Keratinocyte (primary cell): Measurements from ENCODE around the gene GNAS-AS1. TPM values are rescaled to one million over a fixed set of nuclear protein-coding genes. Genes with fewer than 3 reads are reported as not detected.
A peak's percentile ranks its signal among the peaks of the same experiment; 100 is the strongest.

ENCODE experiments used
- DNase-seq: peaks from one replicate; pipeline ENCODE4 v3.0.0-alpha.2; 2011; ENCODE audit warnings: low read depth, missing footprints, low spot score
- FAIRE-seq: peaks from 2 replicates; lab custom pipeline; 2011; peaks lifted over from hg19 to GRCh38; lab: Jason Lieb, UNC
- H2AFZ ChIP-seq: 2 replicates; pipeline ENCODE4 v1.6.0; 2012; ENCODE audit warnings: low read length, control low read depth, inconsistent platforms; ENCODE audit not compliant: control insufficient read depth
- H3K27ac ChIP-seq: 2 replicates; pipeline ENCODE4 v1.5.1; 2011; ENCODE audit warnings: low read length; ENCODE audit not compliant: control insufficient read depth, insufficient read depth
- H3K27me3 ChIP-seq: 3 replicates; pipeline ENCODE4 v1.6.0; 2011; ENCODE audit warnings: low read length; ENCODE audit not compliant: control insufficient read depth, insufficient read depth; ENCODE audit errors: extremely low read depth
- H3K36me3 ChIP-seq, 2 experiments: 2 replicates in 1 of 2; 3 replicates in 1 of 2; pipeline ENCODE4 v1.5.1; 2011; ENCODE audit warnings: low read length in 2 of 2, mild to moderate bottlenecking in 1 of 2; ENCODE audit not compliant: control insufficient read depth in 2 of 2, insufficient read depth in 2 of 2; ENCODE audit errors: extremely low read depth in 1 of 2
- H3K4me1 ChIP-seq: 3 replicates; pipeline ENCODE4 v1.5.1; 2011; ENCODE audit warnings: low read length; ENCODE audit not compliant: control insufficient read depth, insufficient read depth; ENCODE audit errors: extremely low read depth
- H3K4me2 ChIP-seq: 3 replicates; pipeline ENCODE4 v1.6.0; 2011; ENCODE audit warnings: low read depth, low read length; ENCODE audit not compliant: control insufficient read depth, insufficient read depth; ENCODE audit errors: extremely low read depth
- H3K4me3 ChIP-seq, 3 experiments: fragments of 200-600 bp in 1 of 3; sonication (generic) in 1 of 3; 2 replicates in 2 of 3; 3 replicates in 1 of 3; pipeline ENCODE4 v1.5.1; 2011 to 2016; ENCODE audit warnings: low read length in 3 of 3, mild to moderate bottlenecking in 3 of 3, control low read depth in 2 of 3, inconsistent platforms in 1 of 3, low read depth in 1 of 3, mixed read lengths in 1 of 3, mixed run types in 1 of 3, moderate library complexity in 1 of 3; ENCODE audit not compliant: control insufficient read depth in 2 of 3, insufficient read depth in 2 of 3; ENCODE audit errors: extremely low read depth in 1 of 3
- H3K79me2 ChIP-seq: 2 replicates; pipeline ENCODE4 v1.6.0; 2012; ENCODE audit warnings: low read length; ENCODE audit not compliant: control insufficient read depth, insufficient read depth
- H3K9ac ChIP-seq: 3 replicates; pipeline ENCODE4 v1.6.0; 2011; ENCODE audit warnings: low read length; ENCODE audit not compliant: control insufficient read depth, insufficient read depth; ENCODE audit errors: extremely low read depth
- H3K9me1 ChIP-seq: 3 replicates; pipeline ENCODE4 v1.6.0; 2011; ENCODE audit warnings: low read length; ENCODE audit not compliant: control insufficient read depth, insufficient read depth; ENCODE audit errors: extremely low read depth
- H3K9me3 ChIP-seq: 2 replicates; pipeline ENCODE4 v1.5.1; 2012; ENCODE audit warnings: low read depth, low read length; ENCODE audit not compliant: control insufficient read depth
- H4K20me1 ChIP-seq: 3 replicates; pipeline ENCODE4 v1.6.0; 2011; ENCODE audit warnings: low read length; ENCODE audit not compliant: control insufficient read depth, insufficient read depth; ENCODE audit errors: extremely low read depth
- CTCF ChIP-seq, 3 experiments: IDR thresholded peaks in 1 of 3; conservative IDR thresholded peaks in 1 of 3; optimal IDR thresholded peaks in 1 of 3; 2 replicates in 2 of 3; 3 replicates in 1 of 3; pipeline versions ENCODE3 to v1.5.1; 2011; ENCODE audit warnings: low read length in 3 of 3, mild to moderate bottlenecking in 3 of 3, moderate library complexity in 2 of 3, control low read depth in 1 of 3, inconsistent platforms in 1 of 3; ENCODE audit not compliant: insufficient read depth in 2 of 3; ENCODE audit errors: extremely low read depth in 1 of 3
- EZH2 ChIP-seq: IDR thresholded peaks from one replicate; pipeline ENCODE4 v1.6.1; 2012; ENCODE audit warnings: inconsistent platforms, mild to moderate bottlenecking, low read length, moderate library complexity
- dilution Hi-C: fragments of 300-500 bp; cut with MboI; formaldehyde crosslinking; loops from one replicate; pipeline ENCODE4 v1.7.0; 2020; ENCODE audit warnings: low sequenced_read_pairs; ENCODE audit not compliant: extremely low pct_ligation_motif_present
- polyA plus RNA-seq, 5 experiments: library from polyadenylated mRNA; depleted of rRNA in 3 of 5; stranded (reverse) in 3 of 5; stranded (forward) in 1 of 5; unstranded in 1 of 5; fragments of >200 nt; gene quantifications; 1 replicate in 1 of 5; 2 replicates in 3 of 5; 3 replicates in 1 of 5; pipeline versions ENCODE4 v1.2.1 to v1.2.3, GENCODE V29; 2011 to 2012; ENCODE audit warnings: missing spikeins in 2 of 5, low read depth in 1 of 5, low replicate concordance in 1 of 5

GNAS-AS1 gene
- polyA plus RNA-seq, 1 donor (not counting 4 experiments of a cell fraction or from before 2014, with no cell fraction given), result 0.31 TPM

DNA sequence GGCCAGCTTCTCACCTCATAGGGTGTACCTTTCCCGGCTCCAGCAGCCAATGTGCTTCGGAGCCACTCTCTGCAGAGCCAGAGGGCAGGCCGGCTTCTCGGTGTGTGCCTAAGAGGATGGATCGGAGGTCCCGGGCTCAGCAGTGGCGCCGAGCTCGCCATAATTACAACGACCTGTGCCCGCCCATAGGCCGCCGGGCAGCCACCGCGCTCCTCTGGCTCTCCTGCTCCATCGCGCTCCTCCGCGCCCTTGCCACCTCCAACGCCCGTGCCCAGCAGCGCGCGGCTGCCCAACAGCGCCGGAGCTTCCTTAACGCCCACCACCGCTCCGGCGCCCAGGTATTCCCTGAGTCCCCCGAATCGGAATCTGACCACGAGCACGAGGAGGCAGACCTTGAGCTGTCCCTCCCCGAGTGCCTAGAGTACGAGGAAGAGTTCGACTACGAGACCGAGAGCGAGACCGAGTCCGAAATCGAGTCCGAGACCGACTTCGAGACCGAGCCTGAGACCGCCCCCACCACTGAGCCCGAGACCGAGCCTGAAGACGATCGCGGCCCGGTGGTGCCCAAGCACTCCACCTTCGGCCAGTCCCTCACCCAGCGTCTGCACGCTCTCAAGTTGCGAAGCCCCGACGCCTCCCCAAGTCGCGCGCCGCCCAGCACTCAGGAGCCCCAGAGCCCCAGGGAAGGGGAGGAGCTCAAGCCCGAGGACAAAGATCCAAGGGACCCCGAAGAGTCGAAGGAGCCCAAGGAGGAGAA is 10.5 kb downstream of the GNAS-AS1 start:
- H3K4me1 ChIP-seq, result no peaks in the 10 kb centered on the region
- peak; percentile 37 for TF ChIP-seq EZH2
- no peak for TF ChIP-seq CTCF (optimal IDR thresholded peaks at IDR 0.05 in 1 of 3, IDR thresholded peaks at IDR 0.05 in 1 of 3, conservative IDR thresholded peaks at IDR 0.05 in 1 of 3; ENCODE audit: extremely low read depth in 1 of 3, insufficient read depth in 2 of 3, low read length in 3 of 3)
- H3K27me3 ChIP-seq, result peaks cover 43% of the 10 kb centered on the region
- no peaks in the 10 kb centered on the region for H3K9me3 ChIP-seq
- H3K4me3 ChIP-seq, result no peak overlapping the region
- H3K27ac ChIP-seq, result no peak overlapping the region
- dilution Hi-C loops, result no loop called here
- DNase-seq (no peak), FAIRE-seq (no peak)
- no peaks in the 10 kb centered on the region for H3K9me1 ChIP-seq
- no peaks in the 10 kb centered on the region for H3K79me2 ChIP-seq
- H2AFZ ChIP-seq, result no peak overlapping the region
- no peak overlapping the region for H3K4me2 ChIP-seq
- H3K9ac ChIP-seq, result no peak overlapping the region
- H4K20me1 ChIP-seq, result no peaks in the 10 kb centered on the region
- H3K36me3 ChIP-seq, result no peaks in the 10 kb centered on the region

GRCh38 chr20:58839474-58839874 is 11.2 kb downstream of the GNAS-AS1 start:
- DNase-seq, result no peak
- H3K9me1 ChIP-seq, result no peaks in the 10 kb centered on the region
- H3K27me3 ChIP-seq, result peaks cover 43% of the 10 kb centered on the region
- dilution Hi-C loops, result no loop called here
- H3K4me1 ChIP-seq, result no peaks in the 10 kb centered on the region
- no peak for FAIRE-seq
- TF ChIP-seq CTCF (optimal IDR thresholded peaks at IDR 0.05 in 1 of 3, IDR thresholded peaks at IDR 0.05 in 1 of 3, conservative IDR thresholded peaks at IDR 0.05 in 1 of 3; ENCODE audit: extremely low read depth in 1 of 3, insufficient read depth in 2 of 3, low read length in 3 of 3) (peak in 2 of 3 experiments; percentile 52 to 58), EZH2 (no peak)
- no peaks in the 10 kb centered on the region for H4K20me1 ChIP-seq
- H3K9ac ChIP-seq, result no peak overlapping the region
- H3K27ac ChIP-seq, result no peak overlapping the region
- H2AFZ ChIP-seq, result no peak overlapping the region
- no peaks in the 10 kb centered on the region for H3K79me2 ChIP-seq
- no peak overlapping the region for H3K4me2 ChIP-seq
- no peaks in the 10 kb centered on the region for H3K36me3 ChIP-seq
- H3K9me3 ChIP-seq, result no peaks in the 10 kb centered on the region
- no peak overlapping the region for H3K4me3 ChIP-seq
